Trophoblast cell (in vitro differentiated cells and primary cell): ENCODE results near the gene CD27.
"Not testable (repeated sequence)": the region's sequence is repeated elsewhere in the genome, so short reads cannot be mapped to it uniquely, and the experiment has no call there.

Source experiments
- DNase-seq, 2 donors: peaks; one replicate each; pipeline ENCODE4 v3.0.0-alpha.2; 2016
- H2AFZ ChIP-seq: 2 replicates; pipeline ENCODE4 v1.6.1; 2013; ENCODE audit warnings: low read length, moderate library complexity, mild to moderate bottlenecking; ENCODE audit not compliant: insufficient read depth, poor library complexity
- H2AK5ac ChIP-seq: 2 replicates; pipeline ENCODE4 v1.6.1; 2013; ENCODE audit warnings: mild to moderate bottlenecking, low read length
- H2BK120ac ChIP-seq: 2 replicates; pipeline ENCODE4 v1.6.1; 2013; ENCODE audit warnings: low read length, mild to moderate bottlenecking, moderate library complexity; ENCODE audit not compliant: insufficient read depth, poor library complexity
- H2BK12ac ChIP-seq: 2 replicates; pipeline ENCODE4 v1.6.1; 2013; ENCODE audit warnings: mild to moderate bottlenecking, low read length, moderate library complexity
- H2BK5ac ChIP-seq: 2 replicates; pipeline ENCODE4 v1.6.1; 2013; ENCODE audit warnings: low read length, low read depth, moderate library complexity, mild to moderate bottlenecking; ENCODE audit not compliant: poor library complexity
- H3K14ac ChIP-seq: 2 replicates; pipeline ENCODE4 v1.6.1; 2013; ENCODE audit warnings: mild to moderate bottlenecking, low read length
- H3K18ac ChIP-seq: 2 replicates; pipeline ENCODE4 v1.6.1; 2013; ENCODE audit warnings: mild to moderate bottlenecking, low read length
- H3K23ac ChIP-seq: 2 replicates; pipeline ENCODE4 v1.6.1; 2013; ENCODE audit warnings: low read length
- H3K27ac ChIP-seq: 2 replicates; pipeline ENCODE4 v1.5.1; 2013; ENCODE audit warnings: low read depth, mild to moderate bottlenecking, inconsistent platforms, low read length, moderate library complexity
- H3K27me3 ChIP-seq: 2 replicates; pipeline ENCODE4 v1.6.1; 2013; ENCODE audit warnings: inconsistent platforms, mild to moderate bottlenecking, low read length, moderate library complexity; ENCODE audit not compliant: insufficient read depth
- H3K36me3 ChIP-seq, 2 experiments: 1 replicate in 1 of 2; 2 replicates in 1 of 2; pipeline ENCODE4 v1.6.1; 2013; ENCODE audit warnings: low read length in 2 of 2, mild to moderate bottlenecking in 2 of 2, moderate library complexity in 1 of 2; ENCODE audit not compliant: insufficient read depth in 2 of 2, control insufficient read depth in 1 of 2
- H3K4ac ChIP-seq: 2 replicates; pipeline ENCODE4 v1.6.1; 2013; ENCODE audit warnings: low read depth, mild to moderate bottlenecking, low read length, moderate library complexity
- H3K4me1 ChIP-seq, 2 experiments: 1 replicate in 1 of 2; 2 replicates in 1 of 2; pipeline ENCODE4 v1.6.1; 2013; ENCODE audit warnings: low read length in 2 of 2, mild to moderate bottlenecking in 2 of 2, moderate library complexity in 1 of 2; ENCODE audit not compliant: insufficient read depth in 2 of 2, control insufficient read depth in 1 of 2
- H3K4me2 ChIP-seq: 2 replicates; pipeline ENCODE4 v1.6.1; 2013; ENCODE audit warnings: inconsistent platforms, mild to moderate bottlenecking, low read length, moderate library complexity
- H3K4me3 ChIP-seq: 2 replicates; pipeline ENCODE4 v1.5.1; 2013; ENCODE audit warnings: mild to moderate bottlenecking, low read depth, low read length, inconsistent platforms
- H3K79me1 ChIP-seq: one replicate; pipeline ENCODE4 v1.6.1; 2013; ENCODE audit warnings: low read length
- H3K79me2 ChIP-seq: 2 replicates; pipeline ENCODE4 v1.6.1; 2013; ENCODE audit warnings: low read length, mild to moderate bottlenecking; ENCODE audit not compliant: control insufficient read depth, insufficient read depth, poor library complexity
- H3K9ac ChIP-seq: 2 replicates; pipeline ENCODE4 v1.6.1; 2013; ENCODE audit warnings: mild to moderate bottlenecking, low read length
- H3K9me3 ChIP-seq: 2 replicates; pipeline ENCODE4 v1.6.1; 2013; ENCODE audit warnings: low read depth, mild to moderate bottlenecking, control low read depth, inconsistent platforms, low read length; ENCODE audit not compliant: insufficient read depth
- H4K12ac ChIP-seq: 2 replicates; pipeline ENCODE4 v1.6.1; 2013; ENCODE audit warnings: low read depth, mild to moderate bottlenecking, low read length, moderate library complexity
- H4K8ac ChIP-seq: 2 replicates; pipeline ENCODE4 v1.6.1; 2013; ENCODE audit warnings: low read depth, mild to moderate bottlenecking, low read length, moderate library complexity
- H4K91ac ChIP-seq: one replicate; pipeline ENCODE4 v1.6.1; 2013; ENCODE audit warnings: low read depth, mild to moderate bottlenecking, low read length, moderate library complexity
- WGBS: extraction: QIAGEN DNeasy Blood & Tissue Kit; methylation state at CpG from one replicate; pipeline ENCODE4 v1.1.7; 2013; ENCODE audit warnings: missing lambda C conversion rate; ENCODE audit not compliant: insufficient read length, insufficient coverage; ENCODE audit errors: extremely low coverage; 5-methylcytosine and 5-hydroxymethylcytosine counted together

Gene CD27

GRCh38 chr12:6465467-6466183 is 20.9 kb downstream of the CD27 start:
- Histone ChIP-seq H2AFZ (no peak overlapping the region), H4K12ac (no peak overlapping the region), H2BK5ac (no peak overlapping the region), H2BK12ac (no peak overlapping the region), H3K4me2 (no peak overlapping the region), H2BK120ac (no peak overlapping the region), H3K18ac (no peak overlapping the region), H3K4me3 (no peak overlapping the region), H3K27me3 (no peaks in the 10 kb centered on the region), H3K36me3 (peaks cover 29 to 42% of the 10 kb centered on the region in 2 experiments), H2AK5ac (no peak overlapping the region), H3K23ac (no peak overlapping the region), H4K8ac (no peak overlapping the region), H3K79me1 (peaks cover 4% of the 10 kb centered on the region), H3K9ac (no peak overlapping the region), H3K79me2 (peaks cover 7% of the 10 kb centered on the region), H3K4me1 (peaks cover 4 to 5% of the 10 kb centered on the region in 2 experiments), H3K9me3 (peaks cover 3% of the 10 kb centered on the region), H3K27ac (no peak overlapping the region), H3K14ac (no peak overlapping the region), H4K91ac (no peak overlapping the region), H3K4ac (no peak overlapping the region)
- DNase-seq, result peak; percentile 65 to 90
- no CpG with 5 or more reads among the region's 6 CpGs for WGBS

GRCh38 chr12:6466184-6466573 is 21.4 kb downstream of the CD27 start:
- H4K12ac ChIP-seq, result no peak overlapping the region
- H4K8ac ChIP-seq, result no peak overlapping the region
- no peak overlapping the region for H3K4me3 ChIP-seq
- H3K27me3 ChIP-seq, result no peaks in the 10 kb centered on the region
- peaks cover 7% of the 10 kb centered on the region for H3K79me2 ChIP-seq
- H3K79me1 ChIP-seq, result peaks cover 8% of the 10 kb centered on the region
- H3K4me2 ChIP-seq, result no peak overlapping the region
- no peak overlapping the region for H2BK5ac ChIP-seq
- H3K9me3 ChIP-seq, result peaks cover 3% of the 10 kb centered on the region
- H2AK5ac ChIP-seq, result no peak overlapping the region
- peaks cover 27 to 38% of the 10 kb centered on the region in 2 experiments for H3K36me3 ChIP-seq
- no peak overlapping the region for H3K4ac ChIP-seq
- H2BK12ac ChIP-seq, result no peak overlapping the region
- H4K91ac ChIP-seq, result no peak overlapping the region
- no peak overlapping the region for H3K23ac ChIP-seq
- H3K27ac ChIP-seq, result no peak overlapping the region
- peaks cover 4 to 5% of the 10 kb centered on the region in 2 experiments for H3K4me1 ChIP-seq
- H3K14ac ChIP-seq, result no peak overlapping the region
- H2AFZ ChIP-seq, result no peak overlapping the region
- H2BK120ac ChIP-seq, result no peak overlapping the region
- DNase-seq, result no peak
- WGBS, result no CpG with 5 or more reads among the region's 5 CpGs
- H3K18ac ChIP-seq, result no peak overlapping the region
- no peak overlapping the region for H3K9ac ChIP-seq

DNA sequence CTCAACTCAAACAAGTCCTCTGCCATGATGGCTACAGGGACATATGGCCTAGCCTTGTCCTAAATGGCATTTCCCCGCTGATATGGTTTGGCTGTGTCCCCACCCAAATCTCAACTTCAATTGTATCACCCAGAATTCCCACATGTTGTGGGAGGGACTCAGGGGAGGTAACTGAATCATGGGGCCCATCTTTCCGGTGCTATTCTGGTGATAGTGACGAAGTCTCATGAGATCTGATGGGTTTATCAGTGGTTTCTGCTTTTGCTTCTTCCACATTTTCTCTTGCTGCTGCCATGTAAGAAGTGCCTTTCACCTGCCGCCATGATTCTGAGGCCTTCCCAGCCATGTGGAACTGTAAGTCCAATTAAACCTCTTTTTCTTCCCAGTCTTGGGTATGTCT is 22.0 kb downstream of the CD27 start:
- peaks cover 23 to 34% of the 10 kb centered on the region in 2 experiments for H3K36me3 ChIP-seq
- not testable (repeated sequence) for H4K91ac ChIP-seq, H3K4me2 ChIP-seq, H3K27me3 ChIP-seq, H3K9ac ChIP-seq, H3K27ac ChIP-seq, H2BK120ac ChIP-seq, H3K14ac ChIP-seq, H3K79me1 ChIP-seq, H2BK5ac ChIP-seq, DNase-seq, H2AK5ac ChIP-seq, H2BK12ac ChIP-seq, H3K23ac ChIP-seq, H2AFZ ChIP-seq, H3K9me3 ChIP-seq, H3K4ac ChIP-seq, H3K79me2 ChIP-seq, H3K4me1 ChIP-seq, H3K18ac ChIP-seq, H3K4me3 ChIP-seq, H4K8ac ChIP-seq, H4K12ac ChIP-seq
- no CpG with 5 or more reads among the region's 4 CpGs for WGBS

GRCh38 chr12:6467571-6468282 is 23.0 kb downstream of the CD27 start:
- not testable (repeated sequence) for H2BK12ac ChIP-seq, H4K8ac ChIP-seq, H4K91ac ChIP-seq, H3K4me1 ChIP-seq, H3K14ac ChIP-seq, H3K23ac ChIP-seq, H3K4me3 ChIP-seq, H3K27ac ChIP-seq, H3K9me3 ChIP-seq, H3K4ac ChIP-seq, H2AK5ac ChIP-seq, H3K79me1 ChIP-seq, H3K18ac ChIP-seq, H2AFZ ChIP-seq, H2BK5ac ChIP-seq, H2BK120ac ChIP-seq, H3K79me2 ChIP-seq, H3K27me3 ChIP-seq, H3K9ac ChIP-seq, H4K12ac ChIP-seq, DNase-seq, H3K4me2 ChIP-seq
- WGBS, result no CpG with 5 or more reads among the region's 9 CpGs
- peaks cover 16 to 25% of the 10 kb centered on the region in 2 experiments for H3K36me3 ChIP-seq
